Liver (tissue), 9 donors: Measurements from ENCODE around the gene OR52N5. TPM values are rescaled to one million over a fixed set of nuclear protein-coding genes. Genes with fewer than 3 reads are reported as not detected.

Source experiments
- DNase-seq: peaks from one replicate; pipeline ENCODE4 v3.0.0-alpha.2; 2017; ENCODE audit warnings: low spot score
- H3K27ac ChIP-seq, 2 donors: one replicate each; pipeline ENCODE4 v1.7.0; 2013; ENCODE audit warnings: inconsistent platforms in 2 of 2, low read length in 2 of 2, control low read depth in 1 of 2, low read depth in 1 of 2, mild to moderate bottlenecking in 1 of 2
- H3K27me3 ChIP-seq, 4 donors: one replicate each; pipeline versions ENCODE4 v1.6.1 to v1.7.0; 2013; ENCODE audit warnings: low read length in 3 of 4, inconsistent platforms in 1 of 4, mild to moderate bottlenecking in 1 of 4, moderate library complexity in 1 of 4; ENCODE audit not compliant: control insufficient read depth in 4 of 4, insufficient read depth in 4 of 4
- H3K36me3 ChIP-seq, 4 donors: one replicate each; pipeline versions ENCODE4 v1.6.1 to v1.7.0; 2013; ENCODE audit warnings: low read length in 3 of 4, mild to moderate bottlenecking in 3 of 4, low read depth in 1 of 4, moderate library complexity in 1 of 4; ENCODE audit not compliant: control insufficient read depth in 4 of 4, insufficient read depth in 3 of 4
- H3K4me1 ChIP-seq, 4 donors: one replicate each; pipeline versions ENCODE4 v1.6.1 to v1.7.0; 2013; ENCODE audit warnings: low read length in 3 of 4, mild to moderate bottlenecking in 3 of 4, moderate library complexity in 1 of 4; ENCODE audit not compliant: control insufficient read depth in 4 of 4, insufficient read depth in 4 of 4
- H3K4me3 ChIP-seq, 3 donors: one replicate each; pipeline versions ENCODE4 v1.6.1 to v1.7.0; 2013; ENCODE audit warnings: low read length in 3 of 3, control low read depth in 1 of 3, low read depth in 1 of 3, mild to moderate bottlenecking in 1 of 3
- H3K9ac ChIP-seq, 2 donors: one replicate each; pipeline ENCODE4 v1.7.0; 2013; ENCODE audit warnings: low read length in 2 of 2, mild to moderate bottlenecking in 2 of 2, moderate library complexity in 2 of 2, control low read depth in 1 of 2, low read depth in 1 of 2
- H3K9me3 ChIP-seq, 4 donors: one replicate each; pipeline versions ENCODE4 v1.6.1 to v1.7.0; 2013; ENCODE audit warnings: low read length in 3 of 4; ENCODE audit not compliant: control insufficient read depth in 4 of 4
- EGR1 ChIP-seq, 2 donors: IDR thresholded peaks; 2 replicates each; pipeline ENCODE4 v1.6.1; 2016 to 2018; ENCODE audit warnings: antibody characterized with exemption in 2 of 2, low read depth in 2 of 2
- FOXA1 ChIP-seq: IDR thresholded peaks from 2 replicates; pipeline ENCODE4 v1.6.1; 2016; ENCODE audit warnings: antibody characterized with exemption
- FOXA2 ChIP-seq: IDR thresholded peaks from 2 replicates; pipeline ENCODE4 v1.6.1; 2016; ENCODE audit warnings: antibody characterized with exemption
- GABPA ChIP-seq, 2 donors: IDR thresholded peaks in 1 of 2; conservative IDR thresholded peaks in 1 of 2; 2 replicates each; pipeline ENCODE4 v1.6.1; 2016; ENCODE audit warnings: antibody characterized with exemption in 2 of 2, mild to moderate bottlenecking in 1 of 2, moderate library complexity in 1 of 2
- HNF4A ChIP-seq, 2 donors: conservative IDR thresholded peaks; 2 replicates each; pipeline ENCODE4 v1.6.1; 2016; ENCODE audit warnings: antibody characterized with exemption in 2 of 2, mild to moderate bottlenecking in 2 of 2
- HNF4G ChIP-seq: IDR thresholded peaks from 2 replicates; pipeline ENCODE4 v1.6.1; 2016; ENCODE audit warnings: antibody characterized with exemption
- JUND ChIP-seq, 2 donors: IDR thresholded peaks; 2 replicates each; pipeline ENCODE4 v1.6.1; 2016; ENCODE audit warnings: antibody characterized with exemption in 2 of 2
- NR2F2 ChIP-seq: IDR thresholded peaks from 2 replicates; pipeline ENCODE4 v1.6.1; 2016; ENCODE audit warnings: antibody characterized with exemption
- RAD21 ChIP-seq, 2 donors: IDR thresholded peaks; 2 replicates each; pipeline ENCODE4 v1.6.1; 2016; ENCODE audit warnings: antibody characterized with exemption in 2 of 2, mild to moderate bottlenecking in 2 of 2
- RXRA ChIP-seq, 2 donors: IDR thresholded peaks; 2 replicates each; pipeline ENCODE4 v1.6.1; 2017 to 2018; ENCODE audit warnings: antibody characterized with exemption in 2 of 2, mild to moderate bottlenecking in 1 of 2
- SP1 ChIP-seq: IDR thresholded peaks from 2 replicates; pipeline ENCODE4 v1.6.1; 2018; ENCODE audit warnings: antibody characterized with exemption, mild to moderate bottlenecking
- TAF1 ChIP-seq: conservative IDR thresholded peaks from 2 replicates; pipeline ENCODE4 v1.6.1; 2016; ENCODE audit warnings: antibody characterized with exemption, mild to moderate bottlenecking
- WGBS: extraction: QIAGEN DNeasy Blood & Tissue Kit; methylation state at CpG from one replicate; pipeline ENCODE4 v1.1.7; 2013; 5-methylcytosine and 5-hydroxymethylcytosine counted together
- polyA plus RNA-seq, 2 donors: library from polyadenylated mRNA; stranded (reverse) in 1 of 2; unstranded in 1 of 2; fragments of 200-250 nt in 1 of 2; fragments of >200 nt in 1 of 2; fragmentation: Nextera tagmentation in 1 of 2; extraction: Ambion mirVana in 1 of 2; gene quantifications; one replicate each; pipeline versions ENCODE4 v1.2.1 to v1.2.3, GENCODE V29; 2013 to 2015
- total RNA-seq, 2 donors: library from RNA; depleted of rRNA; stranded (reverse); fragments of >200 nt; gene quantifications; one replicate each; pipeline ENCODE4 v1.2.3, GENCODE V29; 2014
- TF ChIP-seq, protein P1 (sequence below): IDR thresholded peaks from 2 replicates; pipeline ENCODE4 v1.6.1; 2016; ENCODE audit warnings: antibody characterized with exemption, mild to moderate bottlenecking
- TF ChIP-seq, protein P2 (sequence below): IDR thresholded peaks from 2 replicates; pipeline ENCODE4 v1.6.1; 2016; ENCODE audit warnings: antibody characterized with exemption
- TF ChIP-seq, protein P3 (sequence below): IDR thresholded peaks from 2 replicates; pipeline ENCODE4 v1.6.1; 2016; ENCODE audit warnings: antibody characterized with exemption
- TF ChIP-seq, protein P4 (sequence below): IDR thresholded peaks from 2 replicates; pipeline ENCODE4 v1.6.1; 2016; ENCODE audit warnings: antibody characterized with exemption
- TF ChIP-seq, protein P5 (sequence below): fragments of 150-350 bp; IDR thresholded peaks from 2 replicates; pipeline ENCODE4 v1.5.1; 2017; ENCODE audit warnings: improper control_type of control experiment, low read depth, low read length; ENCODE audit not compliant: missing input control
- donor health status: healthy.
- donor health status: healthy.
- donor health status: healthy.
- donor health status: healthy.
- donor health status: healthy.

Gene OR52N5
- total and polyA plus RNA-seq, 4 donors: 0.08 TPM; not detected in 3

DNA sequence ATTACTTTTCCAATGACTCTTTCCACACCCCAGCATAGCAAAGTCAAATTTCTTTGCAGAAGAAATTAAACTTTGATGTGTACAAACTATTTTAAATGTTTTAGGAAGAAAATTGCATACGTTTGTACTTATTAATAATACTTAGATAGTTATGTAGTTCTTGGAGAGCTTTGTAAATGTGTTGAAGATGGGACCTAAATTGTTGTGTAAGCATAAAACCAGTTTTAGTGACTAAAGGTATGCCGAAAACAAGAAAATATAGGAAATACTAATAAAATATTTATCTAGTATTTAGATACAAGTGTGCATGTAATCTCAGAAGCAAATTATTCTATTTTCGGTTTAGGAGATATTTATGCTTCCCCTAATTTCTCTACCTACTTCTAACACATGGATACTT is 33.3 kb downstream of the OR52N5 start:
- Histone ChIP-seq H3K27me3 (peaks cover 0 to 6% (median 0%) of the 10 kb centered on the region in 4 donors), H3K4me1 (no peaks in the 10 kb centered on the region), H3K9me3 (no peaks in the 10 kb centered on the region), H3K4me3 (no peak overlapping the region), H3K9ac (no peak overlapping the region), H3K36me3 (no peaks in the 10 kb centered on the region), H3K27ac (no peak overlapping the region)
- TF ChIP-seq, protein P1, sequence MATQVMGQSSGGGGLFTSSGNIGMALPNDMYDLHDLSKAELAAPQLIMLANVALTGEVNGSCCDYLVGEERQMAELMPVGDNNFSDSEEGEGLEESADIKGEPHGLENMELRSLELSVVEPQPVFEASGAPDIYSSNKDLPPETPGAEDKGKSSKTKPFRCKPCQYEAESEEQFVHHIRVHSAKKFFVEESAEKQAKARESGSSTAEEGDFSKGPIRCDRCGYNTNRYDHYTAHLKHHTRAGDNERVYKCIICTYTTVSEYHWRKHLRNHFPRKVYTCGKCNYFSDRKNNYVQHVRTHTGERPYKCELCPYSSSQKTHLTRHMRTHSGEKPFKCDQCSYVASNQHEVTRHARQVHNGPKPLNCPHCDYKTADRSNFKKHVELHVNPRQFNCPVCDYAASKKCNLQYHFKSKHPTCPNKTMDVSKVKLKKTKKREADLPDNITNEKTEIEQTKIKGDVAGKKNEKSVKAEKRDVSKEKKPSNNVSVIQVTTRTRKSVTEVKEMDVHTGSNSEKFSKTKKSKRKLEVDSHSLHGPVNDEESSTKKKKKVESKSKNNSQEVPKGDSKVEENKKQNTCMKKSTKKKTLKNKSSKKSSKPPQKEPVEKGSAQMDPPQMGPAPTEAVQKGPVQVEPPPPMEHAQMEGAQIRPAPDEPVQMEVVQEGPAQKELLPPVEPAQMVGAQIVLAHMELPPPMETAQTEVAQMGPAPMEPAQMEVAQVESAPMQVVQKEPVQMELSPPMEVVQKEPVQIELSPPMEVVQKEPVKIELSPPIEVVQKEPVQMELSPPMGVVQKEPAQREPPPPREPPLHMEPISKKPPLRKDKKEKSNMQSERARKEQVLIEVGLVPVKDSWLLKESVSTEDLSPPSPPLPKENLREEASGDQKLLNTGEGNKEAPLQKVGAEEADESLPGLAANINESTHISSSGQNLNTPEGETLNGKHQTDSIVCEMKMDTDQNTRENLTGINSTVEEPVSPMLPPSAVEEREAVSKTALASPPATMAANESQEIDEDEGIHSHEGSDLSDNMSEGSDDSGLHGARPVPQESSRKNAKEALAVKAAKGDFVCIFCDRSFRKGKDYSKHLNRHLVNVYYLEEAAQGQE: no peak
- TF ChIP-seq RAD21 (IDR thresholded peaks at IDR 0.05) (no peak), NR2F2 (no peak), RXRA (IDR thresholded peaks at IDR 0.05) (no peak), GABPA (IDR thresholded peaks at IDR 0.05 in 1 of 2, conservative IDR thresholded peaks at IDR 0.05 in 1 of 2) (no peak), HNF4A (conservative IDR thresholded peaks at IDR 0.05) (no peak), EGR1 (IDR thresholded peaks at IDR 0.05; ENCODE audit: low read depth in 2 of 2) (no peak), SP1 (no peak)
- TF ChIP-seq, protein P2, sequence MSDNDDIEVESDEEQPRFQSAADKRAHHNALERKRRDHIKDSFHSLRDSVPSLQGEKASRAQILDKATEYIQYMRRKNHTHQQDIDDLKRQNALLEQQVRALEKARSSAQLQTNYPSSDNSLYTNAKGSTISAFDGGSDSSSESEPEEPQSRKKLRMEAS: no peak
- TF ChIP-seq, protein P3, sequence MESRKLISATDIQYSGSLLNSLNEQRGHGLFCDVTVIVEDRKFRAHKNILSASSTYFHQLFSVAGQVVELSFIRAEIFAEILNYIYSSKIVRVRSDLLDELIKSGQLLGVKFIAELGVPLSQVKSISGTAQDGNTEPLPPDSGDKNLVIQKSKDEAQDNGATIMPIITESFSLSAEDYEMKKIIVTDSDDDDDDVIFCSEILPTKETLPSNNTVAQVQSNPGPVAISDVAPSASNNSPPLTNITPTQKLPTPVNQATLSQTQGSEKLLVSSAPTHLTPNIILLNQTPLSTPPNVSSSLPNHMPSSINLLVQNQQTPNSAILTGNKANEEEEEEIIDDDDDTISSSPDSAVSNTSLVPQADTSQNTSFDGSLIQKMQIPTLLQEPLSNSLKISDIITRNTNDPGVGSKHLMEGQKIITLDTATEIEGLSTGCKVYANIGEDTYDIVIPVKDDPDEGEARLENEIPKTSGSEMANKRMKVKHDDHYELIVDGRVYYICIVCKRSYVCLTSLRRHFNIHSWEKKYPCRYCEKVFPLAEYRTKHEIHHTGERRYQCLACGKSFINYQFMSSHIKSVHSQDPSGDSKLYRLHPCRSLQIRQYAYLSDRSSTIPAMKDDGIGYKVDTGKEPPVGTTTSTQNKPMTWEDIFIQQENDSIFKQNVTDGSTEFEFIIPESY: no peak
- TF ChIP-seq, protein P4, sequence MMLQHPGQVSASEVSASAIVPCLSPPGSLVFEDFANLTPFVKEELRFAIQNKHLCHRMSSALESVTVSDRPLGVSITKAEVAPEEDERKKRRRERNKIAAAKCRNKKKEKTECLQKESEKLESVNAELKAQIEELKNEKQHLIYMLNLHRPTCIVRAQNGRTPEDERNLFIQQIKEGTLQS: no peak
- WGBS: 74% methylated on average over 3 of the region's 3 CpGs
- DNase-seq: no peak

DNA sequence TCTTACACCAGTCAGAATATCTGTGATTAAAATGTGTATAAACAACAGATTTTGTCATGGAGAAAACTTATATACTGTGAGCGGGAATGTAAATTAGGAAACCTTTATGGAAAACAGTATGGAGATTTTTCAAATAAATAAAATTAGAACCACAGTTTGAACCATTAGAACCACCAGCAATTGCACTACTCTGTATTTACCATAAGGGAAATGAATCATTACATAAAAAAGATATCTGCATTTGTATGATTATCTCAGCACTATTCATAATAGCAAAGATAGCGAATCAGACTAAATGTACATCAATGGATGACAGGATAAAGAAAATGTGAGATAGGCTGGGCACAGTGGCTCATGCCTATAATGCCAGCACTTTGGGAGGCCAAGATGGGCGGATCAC is 36.5 kb downstream of the OR52N5 start:
- Histone ChIP-seq H3K9ac (no peak overlapping the region), H3K27me3 (no peaks in the 10 kb centered on the region), H3K9me3 (no peaks in the 10 kb centered on the region), H3K4me1 (no peaks in the 10 kb centered on the region), H3K27ac (no peak overlapping the region), H3K36me3 (no peaks in the 10 kb centered on the region), H3K4me3 (no peak overlapping the region)
- no peak for DNase-seq
- WGBS: 84% methylated on average over 3 of the region's 3 CpGs
- TF ChIP-seq FOXA2: no peak
- TF ChIP-seq, protein P5, sequence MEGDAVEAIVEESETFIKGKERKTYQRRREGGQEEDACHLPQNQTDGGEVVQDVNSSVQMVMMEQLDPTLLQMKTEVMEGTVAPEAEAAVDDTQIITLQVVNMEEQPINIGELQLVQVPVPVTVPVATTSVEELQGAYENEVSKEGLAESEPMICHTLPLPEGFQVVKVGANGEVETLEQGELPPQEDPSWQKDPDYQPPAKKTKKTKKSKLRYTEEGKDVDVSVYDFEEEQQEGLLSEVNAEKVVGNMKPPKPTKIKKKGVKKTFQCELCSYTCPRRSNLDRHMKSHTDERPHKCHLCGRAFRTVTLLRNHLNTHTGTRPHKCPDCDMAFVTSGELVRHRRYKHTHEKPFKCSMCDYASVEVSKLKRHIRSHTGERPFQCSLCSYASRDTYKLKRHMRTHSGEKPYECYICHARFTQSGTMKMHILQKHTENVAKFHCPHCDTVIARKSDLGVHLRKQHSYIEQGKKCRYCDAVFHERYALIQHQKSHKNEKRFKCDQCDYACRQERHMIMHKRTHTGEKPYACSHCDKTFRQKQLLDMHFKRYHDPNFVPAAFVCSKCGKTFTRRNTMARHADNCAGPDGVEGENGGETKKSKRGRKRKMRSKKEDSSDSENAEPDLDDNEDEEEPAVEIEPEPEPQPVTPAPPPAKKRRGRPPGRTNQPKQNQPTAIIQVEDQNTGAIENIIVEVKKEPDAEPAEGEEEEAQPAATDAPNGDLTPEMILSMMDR: no peak
- TF ChIP-seq FOXA1: no peak
- TF ChIP-seq NR2F2: no peak
- TF ChIP-seq GABPA (IDR thresholded peaks at IDR 0.05 in 1 of 2, conservative IDR thresholded peaks at IDR 0.05 in 1 of 2): no peak
- TF ChIP-seq, protein P3: no peak
- no peak for TF ChIP-seq HNF4G
- TF ChIP-seq SP1: no peak
- no peak for TF ChIP-seq RXRA (IDR thresholded peaks at IDR 0.05)
- TF ChIP-seq, protein P1: no peak
- no peak for TF ChIP-seq RAD21 (IDR thresholded peaks at IDR 0.05)
- TF ChIP-seq JUND (IDR thresholded peaks at IDR 0.05): no peak
- TF ChIP-seq, protein P4: no peak
- TF ChIP-seq EGR1 (IDR thresholded peaks at IDR 0.05; ENCODE audit: low read depth in 2 of 2): no peak
- no peak for TF ChIP-seq HNF4A (conservative IDR thresholded peaks at IDR 0.05)
- no peak for TF ChIP-seq TAF1
